Nephron progenitor cell (in vitro differentiated cells): ENCODE results near the gene SHC1.

ENCODE experiments used
- DNase-seq: peaks from one replicate; pipeline ENCODE4 v3.0.0; 2021
- H3K27ac Mint-ChIP-seq: 2 replicates; pipeline ENCODE4 v1.8.0; 2021; ENCODE audit warnings: mild to moderate bottlenecking, moderate library complexity, mixed read lengths
- H3K27me3 Mint-ChIP-seq: 2 replicates; pipeline ENCODE4 v1.8.0; 2021; ENCODE audit warnings: mild to moderate bottlenecking, low read depth, mixed read lengths; ENCODE audit not compliant: poor library complexity
- H3K36me3 Mint-ChIP-seq: 2 replicates; pipeline ENCODE4 v1.8.0; 2021; ENCODE audit warnings: low read depth, mixed read lengths
- H3K4me1 Mint-ChIP-seq: 2 replicates; pipeline ENCODE4 v1.8.0; 2021; ENCODE audit warnings: mixed read lengths
- H3K4me3 Mint-ChIP-seq: 2 replicates; pipeline ENCODE4 v1.8.0; 2021; ENCODE audit warnings: mild to moderate bottlenecking, moderate library complexity, mixed read lengths
- H3K9me3 Mint-ChIP-seq: 2 replicates; pipeline ENCODE4 v1.8.0; 2021; ENCODE audit warnings: mild to moderate bottlenecking, moderate library complexity, mixed read lengths
- TF ChIP-seq, protein P1 (sequence below): fragments of 200-600 bp; sonication (generic); IDR thresholded peaks from 2 replicates; pipeline ENCODE4 v1.5.0; 2021; ENCODE audit warnings: antibody characterized with exemption

SHC1 gene

DNA sequence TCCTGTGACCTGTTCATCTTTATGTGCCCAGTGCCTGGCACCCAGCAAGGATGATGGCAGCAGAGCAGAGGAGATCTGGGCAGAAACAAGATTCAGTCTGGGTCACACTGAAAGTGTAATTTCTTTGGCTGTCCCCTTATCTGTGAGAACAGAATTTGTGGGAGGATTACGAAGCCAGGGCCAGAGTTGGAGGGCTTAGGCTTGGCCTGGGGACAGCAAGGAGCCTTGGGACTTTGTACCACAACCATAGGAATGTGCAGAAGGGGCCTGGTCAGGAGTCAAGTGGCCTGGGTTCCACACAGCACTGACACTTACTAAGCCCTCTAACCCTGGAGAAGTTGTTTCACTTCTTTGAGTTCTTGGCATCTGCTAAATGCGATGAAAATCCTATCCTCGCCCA is 46.9 kb downstream of the SHC1 start:
- H3K27me3 Mint-ChIP-seq: no peaks in the 10 kb centered on the region
- DNase-seq: no peak
- H3K27ac Mint-ChIP-seq: no peak overlapping the region
- H3K36me3 Mint-ChIP-seq: peaks cover 44% of the 10 kb centered on the region
- H3K4me3 Mint-ChIP-seq: no peak overlapping the region
- H3K9me3 Mint-ChIP-seq: no peaks in the 10 kb centered on the region
- peaks cover 20% of the 10 kb centered on the region for H3K4me1 Mint-ChIP-seq
- TF ChIP-seq, protein P1, sequence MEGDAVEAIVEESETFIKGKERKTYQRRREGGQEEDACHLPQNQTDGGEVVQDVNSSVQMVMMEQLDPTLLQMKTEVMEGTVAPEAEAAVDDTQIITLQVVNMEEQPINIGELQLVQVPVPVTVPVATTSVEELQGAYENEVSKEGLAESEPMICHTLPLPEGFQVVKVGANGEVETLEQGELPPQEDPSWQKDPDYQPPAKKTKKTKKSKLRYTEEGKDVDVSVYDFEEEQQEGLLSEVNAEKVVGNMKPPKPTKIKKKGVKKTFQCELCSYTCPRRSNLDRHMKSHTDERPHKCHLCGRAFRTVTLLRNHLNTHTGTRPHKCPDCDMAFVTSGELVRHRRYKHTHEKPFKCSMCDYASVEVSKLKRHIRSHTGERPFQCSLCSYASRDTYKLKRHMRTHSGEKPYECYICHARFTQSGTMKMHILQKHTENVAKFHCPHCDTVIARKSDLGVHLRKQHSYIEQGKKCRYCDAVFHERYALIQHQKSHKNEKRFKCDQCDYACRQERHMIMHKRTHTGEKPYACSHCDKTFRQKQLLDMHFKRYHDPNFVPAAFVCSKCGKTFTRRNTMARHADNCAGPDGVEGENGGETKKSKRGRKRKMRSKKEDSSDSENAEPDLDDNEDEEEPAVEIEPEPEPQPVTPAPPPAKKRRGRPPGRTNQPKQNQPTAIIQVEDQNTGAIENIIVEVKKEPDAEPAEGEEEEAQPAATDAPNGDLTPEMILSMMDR: no peak

DNA sequence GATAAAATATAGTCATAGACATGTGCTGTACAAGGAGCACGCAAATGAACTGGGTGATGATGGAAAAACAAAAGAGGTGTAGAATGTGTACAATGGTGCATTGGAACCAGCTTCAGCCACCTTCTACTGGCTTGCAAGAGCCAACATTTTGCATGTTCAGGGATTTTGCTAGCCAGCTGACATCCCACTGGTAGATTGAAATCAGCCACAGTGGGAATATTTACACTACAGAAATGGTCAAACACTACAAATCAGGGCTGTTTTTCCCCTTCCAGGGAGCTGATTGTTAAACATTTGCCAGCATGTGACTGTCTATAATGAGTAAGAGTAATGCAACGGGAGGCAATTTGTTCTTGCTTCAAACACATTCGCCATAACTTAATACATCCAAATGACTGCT is 57.3 kb downstream of the SHC1 start:
- DNase-seq: no peak
- TF ChIP-seq, protein P1: no peak
- H3K4me1 Mint-ChIP-seq: no peaks in the 10 kb centered on the region
- no peak overlapping the region for H3K4me3 Mint-ChIP-seq
- H3K27ac Mint-ChIP-seq: no peak overlapping the region
- H3K27me3 Mint-ChIP-seq: peaks cover 20% of the 10 kb centered on the region
- H3K36me3 Mint-ChIP-seq: peaks cover 7% of the 10 kb centered on the region
- peaks cover 17% of the 10 kb centered on the region for H3K9me3 Mint-ChIP-seq

DNA sequence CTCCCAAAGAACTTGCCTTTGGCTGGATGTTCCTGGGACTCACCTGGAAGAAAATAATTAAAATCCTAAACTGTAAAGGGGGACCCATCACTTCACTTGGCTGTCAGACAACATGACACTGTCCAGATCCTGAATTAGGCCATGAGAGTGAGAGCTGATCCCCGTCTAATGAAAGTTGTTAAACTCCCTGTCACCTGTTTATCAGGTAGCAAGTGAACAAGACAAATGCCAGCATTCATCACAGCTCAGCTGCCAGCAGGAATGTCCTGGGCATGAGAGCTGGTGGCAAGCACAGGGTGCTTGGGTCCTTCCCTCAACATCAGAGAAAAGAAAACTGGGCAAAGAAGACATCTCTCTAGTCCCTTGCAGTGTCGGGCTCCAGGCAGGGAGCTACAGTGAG is 57.8 kb downstream of the SHC1 start:
- Mint-ChIP-seq H3K4me3 (no peak overlapping the region), H3K27me3 (peaks cover 20% of the 10 kb centered on the region), H3K27ac (no peak overlapping the region), H3K9me3 (peaks cover 22% of the 10 kb centered on the region), H3K4me1 (no peaks in the 10 kb centered on the region), H3K36me3 (peaks cover 10% of the 10 kb centered on the region)
- DNase-seq: no peak
- TF ChIP-seq, protein P1: no peak
